Measurements from ENCODE around the gene CSGALNACT2. TPM values are rescaled to one million over a fixed set of nuclear protein-coding genes. Genes with fewer than 3 reads are reported as not detected.
"Not testable (repeated sequence)": the region's sequence is repeated elsewhere in the genome, so short reads cannot be mapped to it uniquely, and the experiment has no call there.

CSGALNACT2 gene
- polyA plus RNA-seq, 3 donors, result 4.4 to 19.3 (median 12.2) TPM

DNA sequence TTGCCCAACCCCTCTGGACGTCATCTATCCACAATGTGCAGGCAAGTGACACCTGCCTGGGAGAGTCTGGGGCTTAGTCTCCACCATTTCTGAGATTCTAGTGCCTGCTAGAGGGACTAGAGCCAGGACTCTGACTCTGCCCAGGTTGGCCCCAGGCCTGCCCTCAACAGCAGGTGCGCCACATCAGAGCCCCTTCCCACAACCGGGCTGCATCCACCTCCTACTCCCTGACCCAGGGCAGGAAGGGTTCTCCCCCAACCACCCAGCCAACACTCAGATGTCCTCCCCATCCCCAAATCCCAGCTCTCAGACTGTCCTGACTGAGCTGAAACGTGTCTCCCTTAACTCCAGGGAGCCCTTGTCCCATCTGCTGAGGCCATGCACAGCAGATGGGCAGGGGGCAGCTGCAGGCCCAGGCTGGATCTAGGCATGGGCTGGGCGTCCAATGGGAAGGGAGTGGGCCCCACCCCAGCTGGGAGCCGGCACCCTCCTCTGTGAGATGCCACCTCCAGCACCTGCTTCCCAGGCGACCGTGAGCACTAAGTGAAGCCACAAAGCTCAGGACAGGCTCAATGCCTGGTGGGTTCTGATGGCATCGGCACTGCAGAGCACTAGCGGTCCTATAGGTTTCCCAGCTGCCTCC, 79.4 kb downstream of the CSGALNACT2 start:
- WGBS, 3 donors, result 72 to 86% (median 83%) methylated on average over 8 to 10 of the region's 10 CpGs
- no peak overlapping the region for H3K27ac ChIP-seq (ENCODE audit: low read depth, low read length)

GRCh38 chr10:43218206-43218950, 80.1 kb downstream of the CSGALNACT2 start:
- 85 to 89% (median 86%) methylated on average over 18 of the region's 18 CpGs for WGBS, 3 donors
- H3K27ac ChIP-seq (ENCODE audit: low read depth, low read length), result no peak overlapping the region

DNA sequence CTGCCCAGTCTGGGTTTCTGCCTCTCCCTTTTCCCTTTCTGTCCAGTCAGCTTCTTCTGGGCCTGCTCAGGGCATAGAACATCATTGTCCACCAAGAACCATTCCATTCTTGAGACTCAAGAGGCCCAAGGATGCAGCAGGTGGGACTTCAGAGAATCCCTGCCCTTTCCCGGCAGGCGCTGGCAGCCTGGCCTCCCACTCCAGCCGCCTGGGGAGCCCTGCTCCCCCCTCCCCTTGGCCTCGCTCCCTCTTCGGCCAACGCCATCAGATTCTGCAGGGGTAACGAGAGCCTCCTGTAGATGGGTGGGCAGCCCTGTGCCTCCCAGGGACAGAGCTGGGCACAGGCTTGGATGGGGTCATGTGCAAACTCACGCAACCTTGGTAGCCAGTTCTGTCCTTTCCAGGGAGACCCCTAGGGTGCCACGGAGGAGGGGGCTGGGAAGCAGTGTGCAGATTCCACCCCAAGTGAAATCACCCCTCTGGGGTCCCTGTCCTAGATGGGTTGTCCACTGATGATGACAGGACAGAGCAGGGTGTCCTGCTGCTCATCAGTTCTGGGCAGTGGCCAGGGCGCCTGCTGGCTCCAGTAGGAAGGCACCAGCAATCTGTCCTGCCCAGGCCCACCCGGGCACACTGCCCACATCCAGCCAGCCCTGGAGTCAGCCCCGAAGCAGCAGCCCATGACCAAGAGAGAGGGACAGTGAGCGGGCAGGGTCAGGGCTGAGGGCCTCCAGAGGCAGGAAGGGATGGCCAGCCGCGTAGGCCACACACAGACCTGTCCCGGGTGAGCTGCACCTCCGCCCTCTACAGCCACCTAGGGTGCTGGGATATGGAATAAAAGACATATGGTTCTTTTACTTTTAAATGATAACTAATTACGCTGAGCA, 80.9 kb downstream of the CSGALNACT2 start:
- 85% methylated on average over 18 of the region's 18 CpGs for WGBS, 3 donors
- no peak overlapping the region for H3K27ac ChIP-seq (ENCODE audit: low read depth, low read length)

DNA sequence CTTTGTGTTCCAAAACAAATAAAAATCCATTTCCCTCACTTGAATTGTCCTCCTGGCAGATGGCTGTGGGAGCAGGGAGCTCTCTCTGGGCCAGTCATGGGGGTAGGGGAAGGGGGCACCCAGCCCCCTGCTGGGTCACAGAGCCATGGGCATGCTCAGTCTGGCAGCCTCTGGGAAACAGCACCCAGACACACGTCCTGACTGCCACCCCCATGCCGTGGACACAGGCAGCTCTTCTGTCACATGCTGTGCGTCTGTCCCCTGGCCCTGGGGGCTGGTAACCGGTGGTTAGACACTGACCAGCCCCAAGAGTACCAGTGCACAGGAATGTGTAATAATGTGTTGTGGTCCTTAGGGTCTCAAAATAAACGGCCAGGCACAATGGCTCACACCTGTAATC, 81.6 kb downstream of the CSGALNACT2 start:
- H3K27ac ChIP-seq (ENCODE audit: low read depth, low read length), result no peak overlapping the region
- 65 to 78% (median 76%) methylated on average over 5 of the region's 5 CpGs for WGBS, 3 donors

GRCh38 chr10:43220251-43220650, 82.0 kb downstream of the CSGALNACT2 start:
- H3K27ac ChIP-seq (ENCODE audit: low read depth, low read length), result not testable (repeated sequence)
- WGBS, 3 donors, result 73 to 78% (median 75%) methylated on average over 6 of the region's 6 CpGs

- 69 to 75% (median 72%) methylated on average over 14 of the region's 14 CpGs for WGBS, 3 donors
- H3K27ac ChIP-seq (ENCODE audit: low read depth, low read length), result no peak overlapping the region
Observed at GRCh38 chr10:43220657-43221418, 82.6 kb downstream of the CSGALNACT2 start.

- no peak overlapping the region for H3K27ac ChIP-seq (ENCODE audit: low read depth, low read length)
- 72 to 80% (median 78%) methylated on average over 19 of the region's 19 CpGs for WGBS, 3 donors
Observed at GRCh38 chr10:43221419-43222209, 83.4 kb downstream of the CSGALNACT2 start.

- no peak overlapping the region for H3K27ac ChIP-seq (ENCODE audit: low read depth, low read length)
- WGBS, 3 donors, result 86 to 92% (median 89%) methylated on average over 4 of the region's 4 CpGs
Observed at GRCh38 chr10:43222210-43222720, 84.0 kb downstream of the CSGALNACT2 start.

DNA sequence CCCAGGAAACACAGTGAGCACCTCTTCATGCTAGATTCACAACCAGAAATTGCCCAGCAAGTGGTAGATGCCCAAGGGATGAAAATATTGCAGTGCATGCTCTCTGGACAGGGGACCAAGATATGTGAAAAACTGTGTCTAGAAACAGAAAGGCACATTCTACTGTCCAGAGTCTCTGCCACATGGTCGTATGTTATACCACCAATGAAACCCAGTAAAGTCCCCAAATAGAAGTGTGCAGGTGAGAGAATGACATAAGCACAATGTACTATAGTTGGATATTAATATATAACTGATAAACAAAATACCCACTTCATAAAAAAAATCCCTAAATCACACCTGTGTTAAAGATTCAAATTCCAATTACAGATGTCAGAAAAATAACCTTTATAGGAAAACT, 84.8 kb downstream of the CSGALNACT2 start:
- 64 to 74% (median 66%) methylated on average over 1 of the region's 1 CpG for WGBS, 3 donors
- H3K27ac ChIP-seq (ENCODE audit: low read depth, low read length), result no peak overlapping the region

DNA sequence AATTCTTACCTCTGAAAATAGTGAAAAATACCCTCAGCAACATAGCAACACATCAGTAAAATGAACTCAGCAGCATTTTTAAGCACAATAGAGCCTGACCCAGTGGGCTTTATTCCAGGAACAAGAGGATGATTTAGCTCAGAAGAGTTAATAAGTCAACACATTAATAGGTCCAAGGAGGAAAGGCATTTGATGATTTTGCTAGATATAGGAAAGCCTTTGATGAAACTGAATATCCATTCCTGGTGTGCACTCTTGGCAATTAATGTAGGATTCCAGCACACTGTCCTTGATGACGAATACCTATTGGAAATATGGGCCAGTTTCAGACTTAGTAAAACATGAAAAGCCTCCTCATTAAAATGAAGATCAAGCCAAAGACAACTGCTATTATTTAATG, 86.1 kb downstream of the CSGALNACT2 start:
- no peak overlapping the region for H3K27ac ChIP-seq (ENCODE audit: low read depth, low read length)
- WGBS, 3 donors, result 56 to 64% (median 59%) methylated on average over 1 of the region's 1 CpG

DNA sequence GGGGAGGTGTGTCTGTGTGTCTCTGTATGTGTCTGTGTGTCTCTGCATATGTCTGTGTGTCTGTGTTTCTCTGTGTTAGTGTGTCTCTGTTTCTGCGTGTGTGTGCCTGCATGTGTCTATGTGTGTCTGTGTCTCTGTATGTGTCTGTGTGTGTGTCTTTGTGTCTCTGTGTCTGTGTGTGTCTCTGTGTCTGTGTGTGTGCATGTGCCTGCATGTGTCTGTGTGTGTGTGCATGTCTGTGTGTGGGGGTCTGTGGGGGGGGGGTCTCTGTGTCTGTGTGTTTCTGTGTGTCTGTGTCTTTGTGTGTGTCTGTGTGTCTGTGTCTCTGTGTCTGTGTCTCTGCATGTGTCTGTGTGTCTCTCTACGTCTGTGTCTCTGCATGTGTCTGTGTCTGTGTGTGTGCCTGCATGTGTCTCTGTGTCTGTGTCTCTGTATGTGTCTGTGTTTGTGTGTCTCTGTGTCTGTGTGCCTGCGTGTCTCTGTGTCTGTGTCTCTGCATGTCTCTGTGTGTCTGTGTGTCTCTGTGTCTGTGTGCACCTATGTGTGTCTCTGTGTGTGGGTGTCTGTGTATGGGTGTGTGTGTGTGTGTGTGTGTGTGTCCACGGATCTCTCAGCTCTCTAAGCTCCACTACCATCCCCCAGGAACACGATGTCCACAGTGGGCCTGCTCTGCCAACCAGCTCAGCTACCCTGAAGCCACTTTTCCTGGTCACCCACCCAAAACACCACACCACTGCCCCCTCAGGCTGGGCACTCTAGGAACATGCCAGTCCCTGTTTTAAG, 87.0 kb downstream of the CSGALNACT2 start:
- 73 to 77% (median 75%) methylated on average over 5 of the region's 5 CpGs for WGBS, 3 donors
- no peak overlapping the region for H3K27ac ChIP-seq (ENCODE audit: low read depth, low read length)

- no peak overlapping the region for H3K27ac ChIP-seq (ENCODE audit: low read depth, low read length)
- 24 to 59% (median 36%) methylated on average over 10 to 11 of the region's 11 CpGs for WGBS, 3 donors
Observed at GRCh38 chr10:43225787-43226153, 87.5 kb downstream of the CSGALNACT2 start.

DNA sequence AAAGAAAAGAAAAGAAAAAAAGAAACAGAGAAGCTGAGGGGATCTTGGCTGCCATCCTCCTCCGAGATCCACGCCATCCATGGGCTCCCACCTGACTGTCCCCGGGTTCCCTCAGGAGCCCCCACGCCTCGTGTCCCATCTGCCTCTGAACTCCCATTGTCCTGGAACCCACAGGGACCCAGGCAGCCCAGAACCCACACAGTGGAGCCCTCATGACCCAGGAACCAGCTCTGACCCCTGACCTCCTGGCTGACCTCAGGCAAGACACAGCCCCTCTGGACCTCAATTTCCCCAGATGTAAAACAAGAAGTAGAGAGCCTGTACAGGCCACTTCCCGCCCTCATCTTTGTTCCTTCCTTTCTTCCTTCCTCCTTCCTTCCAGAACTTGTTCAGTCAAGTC, 88.2 kb downstream of the CSGALNACT2 start:
- WGBS, 3 donors, result 89 to 94% (median 92%) methylated on average over 6 of the region's 6 CpGs
- H3K27ac ChIP-seq (ENCODE audit: low read depth, low read length), result no peak overlapping the region

GRCh38 chr10:43226851-43227845, 88.9 kb downstream of the CSGALNACT2 start:
- no peak overlapping the region for H3K27ac ChIP-seq (ENCODE audit: low read depth, low read length)
- 90 to 95% (median 95%) methylated on average over 8 of the region's 8 CpGs for WGBS, 3 donors

GRCh38 chr10:43227911-43228782, 89.9 kb downstream of the CSGALNACT2 start:
- no peak overlapping the region for H3K27ac ChIP-seq (ENCODE audit: low read depth, low read length)
- 68 to 84% (median 77%) methylated on average over 14 of the region's 14 CpGs for WGBS, 3 donors

All from adipose tissue (tissue), 3 donors.